Measurements from ENCODE around the gene SPTSSB.

DNA sequence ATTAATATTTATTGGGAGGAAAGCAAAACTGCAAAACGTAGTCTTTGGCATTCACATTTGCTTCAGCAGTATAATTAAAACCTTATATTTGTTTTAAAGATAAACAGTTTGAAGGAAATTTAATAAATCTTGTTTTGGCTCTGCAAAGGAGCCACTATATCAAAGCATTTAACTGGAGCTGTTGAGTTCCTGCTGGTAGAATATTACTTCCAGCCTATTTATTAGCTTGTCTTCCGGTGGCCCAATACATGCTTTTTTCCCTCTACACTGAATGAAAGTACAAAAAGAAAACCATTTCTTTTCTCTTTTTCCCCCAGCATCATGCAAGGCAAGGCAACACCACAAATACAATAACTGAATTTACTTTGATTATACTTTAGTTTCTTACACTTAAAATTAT lies 26.3 kb downstream of the SPTSSB start:
- no peak for TF ChIP-seq FOXK1 (CRISPR knock-in tag; IDR thresholded peaks at IDR 0.05)
- TF ChIP-seq CTCF (IDR thresholded peaks at IDR 0.05), result no peak
- TF ChIP-seq ATF3 (CRISPR knock-in tag; conservative IDR thresholded peaks at IDR 0.05), result no peak
- TF ChIP-seq, protein P1, sequence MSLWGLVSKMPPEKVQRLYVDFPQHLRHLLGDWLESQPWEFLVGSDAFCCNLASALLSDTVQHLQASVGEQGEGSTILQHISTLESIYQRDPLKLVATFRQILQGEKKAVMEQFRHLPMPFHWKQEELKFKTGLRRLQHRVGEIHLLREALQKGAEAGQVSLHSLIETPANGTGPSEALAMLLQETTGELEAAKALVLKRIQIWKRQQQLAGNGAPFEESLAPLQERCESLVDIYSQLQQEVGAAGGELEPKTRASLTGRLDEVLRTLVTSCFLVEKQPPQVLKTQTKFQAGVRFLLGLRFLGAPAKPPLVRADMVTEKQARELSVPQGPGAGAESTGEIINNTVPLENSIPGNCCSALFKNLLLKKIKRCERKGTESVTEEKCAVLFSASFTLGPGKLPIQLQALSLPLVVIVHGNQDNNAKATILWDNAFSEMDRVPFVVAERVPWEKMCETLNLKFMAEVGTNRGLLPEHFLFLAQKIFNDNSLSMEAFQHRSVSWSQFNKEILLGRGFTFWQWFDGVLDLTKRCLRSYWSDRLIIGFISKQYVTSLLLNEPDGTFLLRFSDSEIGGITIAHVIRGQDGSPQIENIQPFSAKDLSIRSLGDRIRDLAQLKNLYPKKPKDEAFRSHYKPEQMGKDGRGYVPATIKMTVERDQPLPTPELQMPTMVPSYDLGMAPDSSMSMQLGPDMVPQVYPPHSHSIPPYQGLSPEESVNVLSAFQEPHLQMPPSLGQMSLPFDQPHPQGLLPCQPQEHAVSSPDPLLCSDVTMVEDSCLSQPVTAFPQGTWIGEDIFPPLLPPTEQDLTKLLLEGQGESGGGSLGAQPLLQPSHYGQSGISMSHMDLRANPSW (CRISPR knock-in tag; conservative IDR thresholded peaks at IDR 0.05; ENCODE audit: low read depth), result no peak
- TF ChIP-seq CREB1 (CRISPR knock-in tag; IDR thresholded peaks at IDR 0.05), result no peak
- TF ChIP-seq ZNF263 (CRISPR knock-in tag; IDR thresholded peaks at IDR 0.05; ENCODE audit: low read depth), result no peak
- TF ChIP-seq NR2C2 (CRISPR knock-in tag; IDR thresholded peaks at IDR 0.05), result no peak
- TF ChIP-seq, protein P2, sequence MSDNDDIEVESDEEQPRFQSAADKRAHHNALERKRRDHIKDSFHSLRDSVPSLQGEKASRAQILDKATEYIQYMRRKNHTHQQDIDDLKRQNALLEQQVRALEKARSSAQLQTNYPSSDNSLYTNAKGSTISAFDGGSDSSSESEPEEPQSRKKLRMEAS (CRISPR knock-in tag; IDR thresholded peaks at IDR 0.05), result no peak
- TF ChIP-seq, protein P3, sequence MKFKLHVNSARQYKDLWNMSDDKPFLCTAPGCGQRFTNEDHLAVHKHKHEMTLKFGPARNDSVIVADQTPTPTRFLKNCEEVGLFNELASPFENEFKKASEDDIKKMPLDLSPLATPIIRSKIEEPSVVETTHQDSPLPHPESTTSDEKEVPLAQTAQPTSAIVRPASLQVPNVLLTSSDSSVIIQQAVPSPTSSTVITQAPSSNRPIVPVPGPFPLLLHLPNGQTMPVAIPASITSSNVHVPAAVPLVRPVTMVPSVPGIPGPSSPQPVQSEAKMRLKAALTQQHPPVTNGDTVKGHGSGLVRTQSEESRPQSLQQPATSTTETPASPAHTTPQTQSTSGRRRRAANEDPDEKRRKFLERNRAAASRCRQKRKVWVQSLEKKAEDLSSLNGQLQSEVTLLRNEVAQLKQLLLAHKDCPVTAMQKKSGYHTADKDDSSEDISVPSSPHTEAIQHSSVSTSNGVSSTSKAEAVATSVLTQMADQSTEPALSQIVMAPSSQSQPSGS (CRISPR knock-in tag; IDR thresholded peaks at IDR 0.05; ENCODE audit: borderline replicate concordance, low read depth), result no peak
- TF ChIP-seq SMAD3 (CRISPR knock-in tag; IDR thresholded peaks at IDR 0.05; ENCODE audit: borderline replicate concordance), result no peak
- TF ChIP-seq NFYB (CRISPR knock-in tag; conservative IDR thresholded peaks at IDR 0.05; ENCODE audit: low read depth), result no peak
- no peak for TF ChIP-seq E2F5 (CRISPR knock-in tag; IDR thresholded peaks at IDR 0.05)
- TF ChIP-seq IRF1 (CRISPR knock-in tag; IDR thresholded peaks at IDR 0.05), result no peak
